IPS-NIHi7 (cell line): ENCODE measurements around the gene SPI1.
"Not testable (repeated sequence)": the region's sequence is repeated elsewhere in the genome, so short reads cannot be mapped to it uniquely, and the experiment has no call there.

ENCODE experiments used
- DNase-seq: peaks from one replicate; pipeline ENCODE4 v3.0.0; 2012; ENCODE audit warnings: mixed read lengths; ENCODE audit errors: extremely low spot score

The SPI1 gene

DNA sequence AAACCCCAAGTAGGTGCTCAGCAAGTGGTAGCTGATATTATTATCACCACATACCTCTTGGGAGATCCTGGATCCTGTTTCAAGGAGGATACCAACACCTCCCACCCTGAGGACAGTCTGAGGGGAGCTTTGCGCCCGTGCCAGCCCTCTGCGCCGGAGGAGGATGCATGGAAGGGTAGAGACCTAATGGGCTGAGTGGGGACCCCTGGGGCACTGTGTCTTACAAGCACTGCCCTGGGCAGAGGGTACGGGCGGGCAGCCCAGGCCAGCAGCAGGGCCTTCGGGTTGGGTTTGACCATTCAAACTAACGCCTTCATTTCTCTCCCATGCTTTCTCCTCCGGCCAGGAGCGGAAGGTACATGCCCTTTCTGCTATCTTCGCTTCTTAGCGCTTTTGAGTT is 52.1 kb downstream of the SPI1 start:
- DNase-seq: no peak

DNA sequence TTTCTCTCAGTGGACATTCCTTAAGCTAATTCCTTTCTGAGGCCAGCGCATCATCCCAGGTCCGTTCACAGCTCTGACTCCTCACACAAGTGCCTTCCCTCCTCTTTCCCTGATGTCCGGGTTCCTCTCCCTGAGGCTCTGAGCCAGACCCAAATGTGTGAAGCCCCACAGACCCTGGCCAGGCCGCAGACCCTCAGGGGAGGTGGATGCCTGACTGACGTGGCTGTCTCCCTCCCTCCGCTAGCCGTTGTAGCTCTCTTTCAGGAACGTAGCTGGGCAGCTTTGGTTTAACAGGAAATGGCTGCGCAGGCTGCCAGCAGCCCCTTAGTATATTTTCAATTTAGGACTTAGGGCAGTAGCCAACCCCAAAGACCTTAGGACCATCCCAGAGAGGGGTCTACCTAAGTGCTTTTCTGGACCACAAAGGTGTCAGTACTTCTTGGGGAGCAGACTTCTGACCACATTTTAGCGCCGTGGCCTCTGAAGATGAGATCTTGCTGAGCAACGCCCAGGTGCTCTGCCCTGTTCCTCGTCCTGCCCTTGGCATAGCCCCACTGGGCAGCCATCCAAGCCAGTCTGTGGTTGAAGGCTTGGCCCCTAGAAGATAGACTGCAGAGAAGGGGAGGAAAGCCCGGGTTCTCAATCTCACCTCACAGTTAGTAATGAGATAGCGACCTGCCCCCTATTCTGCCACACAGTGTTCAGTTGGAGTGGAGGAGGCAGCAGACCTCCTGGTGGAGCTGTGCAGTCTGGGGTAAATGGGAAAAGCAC is 52.9 kb downstream of the SPI1 start:
- no peak for DNase-seq

DNA sequence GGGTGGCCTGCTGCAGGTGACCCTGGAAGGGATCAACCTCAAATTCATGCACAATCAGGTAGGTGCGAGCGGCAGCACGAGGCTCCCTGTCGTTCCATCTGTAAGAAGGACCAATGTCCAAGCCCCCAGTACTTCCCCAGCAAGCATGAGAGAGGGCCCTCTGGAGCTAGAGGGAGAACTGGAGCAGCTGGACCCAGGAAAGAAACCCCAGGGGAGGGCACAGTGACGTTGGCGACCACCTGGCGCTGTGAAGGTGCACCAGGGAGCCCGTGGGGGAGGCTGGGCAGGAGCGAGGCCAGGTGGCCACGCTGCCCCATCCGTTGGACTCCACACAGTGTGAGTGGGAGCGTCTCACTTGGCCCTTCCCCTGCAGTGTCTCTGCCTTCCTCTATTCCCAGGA is 53.8 kb downstream of the SPI1 start:
- DNase-seq: no peak

DNA sequence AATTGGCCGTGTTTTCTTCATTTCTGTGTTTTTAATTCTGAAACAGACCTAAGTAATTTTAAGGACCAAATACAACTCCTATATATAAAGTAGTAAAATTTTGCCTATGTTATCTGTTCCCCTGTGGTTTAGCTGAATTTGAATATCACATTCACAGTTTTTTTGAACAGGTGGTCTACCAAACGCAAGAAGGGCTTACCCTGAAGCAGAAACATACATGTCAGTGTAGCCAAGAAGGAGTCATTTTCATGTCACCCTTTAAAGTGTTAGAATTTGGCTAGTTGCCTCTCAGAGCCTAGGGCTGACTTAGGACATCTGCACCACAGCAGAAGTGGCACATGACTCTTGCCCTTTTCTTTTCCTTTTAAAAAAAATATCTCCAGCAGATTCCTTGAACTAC is 60.2 kb downstream of the SPI1 start:
- no peak for DNase-seq

DNA sequence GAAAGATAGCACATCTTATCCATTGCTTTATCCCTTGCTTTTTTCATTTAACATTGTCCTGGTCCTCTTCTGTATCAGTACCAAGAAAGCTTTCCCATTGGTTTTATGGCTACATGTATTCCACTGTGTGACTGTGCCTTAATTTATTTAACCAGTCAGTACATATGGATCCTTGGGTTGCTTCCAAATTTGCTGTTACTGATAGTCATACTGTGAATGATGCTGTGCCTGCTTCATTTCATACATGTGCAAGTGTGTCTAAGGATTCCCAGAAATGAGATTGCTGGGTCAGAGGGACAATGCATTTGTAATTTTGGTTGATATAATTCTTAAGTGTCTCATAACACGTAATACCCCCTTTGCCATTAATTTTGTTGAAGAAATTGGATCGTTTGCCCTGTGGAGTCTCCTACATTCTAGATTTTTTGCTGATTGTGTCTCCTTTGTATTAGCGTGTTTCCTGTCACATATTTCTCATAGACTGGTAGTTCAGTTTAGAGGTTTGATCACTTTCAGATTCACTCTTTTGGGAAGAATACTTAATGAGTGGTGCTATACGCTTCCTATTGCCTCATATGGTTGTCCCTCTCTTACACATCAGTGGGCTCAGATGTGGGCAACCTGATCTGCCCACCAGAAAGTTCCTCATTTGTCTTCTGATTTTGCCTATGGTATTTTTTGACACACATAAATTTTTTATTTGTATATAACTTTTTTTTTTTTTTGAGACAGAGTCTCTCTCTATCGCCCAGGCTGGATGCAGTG is 61.1 kb downstream of the SPI1 start:
- DNase-seq: no peak

DNA sequence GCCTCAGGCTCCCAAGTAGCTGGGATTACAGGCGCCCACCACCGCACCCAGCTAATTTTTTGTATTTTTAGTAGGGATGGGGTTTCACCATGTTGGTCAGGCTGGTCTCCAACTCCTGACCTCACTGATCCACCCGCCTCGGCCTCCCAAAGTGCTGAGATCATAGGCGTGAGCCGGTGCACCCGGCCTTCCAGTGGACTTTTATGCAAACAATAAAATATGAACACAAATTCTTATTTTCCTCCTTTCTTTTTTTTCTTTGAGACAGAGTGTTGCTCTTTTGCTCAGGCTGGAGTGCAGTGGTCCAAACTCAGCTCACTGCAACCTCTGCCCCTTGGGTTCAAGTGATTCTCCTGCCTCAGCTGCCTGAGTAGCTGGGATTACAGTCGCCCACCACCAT is 61.8 kb downstream of the SPI1 start:
- not testable (repeated sequence) for DNase-seq

DNA sequence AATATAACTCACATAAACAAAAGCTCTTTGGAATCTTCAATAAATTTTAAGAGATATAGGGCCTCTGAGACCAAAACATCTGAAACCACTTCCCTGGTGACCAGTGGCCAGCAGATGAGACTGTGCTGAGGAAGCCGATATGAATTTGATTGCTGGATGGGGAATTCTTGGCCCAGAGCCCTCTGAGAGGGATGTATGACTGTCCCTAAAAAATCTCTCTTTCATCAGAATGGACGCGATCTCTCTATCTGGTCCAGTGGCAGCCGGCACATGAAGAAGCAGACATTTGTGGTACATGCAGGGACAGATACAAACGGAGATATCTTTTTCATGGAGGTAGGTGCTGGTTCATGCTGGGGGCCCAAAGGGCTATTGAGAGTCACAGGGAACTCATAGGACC is 63.4 kb downstream of the SPI1 start:
- no peak for DNase-seq

DNA sequence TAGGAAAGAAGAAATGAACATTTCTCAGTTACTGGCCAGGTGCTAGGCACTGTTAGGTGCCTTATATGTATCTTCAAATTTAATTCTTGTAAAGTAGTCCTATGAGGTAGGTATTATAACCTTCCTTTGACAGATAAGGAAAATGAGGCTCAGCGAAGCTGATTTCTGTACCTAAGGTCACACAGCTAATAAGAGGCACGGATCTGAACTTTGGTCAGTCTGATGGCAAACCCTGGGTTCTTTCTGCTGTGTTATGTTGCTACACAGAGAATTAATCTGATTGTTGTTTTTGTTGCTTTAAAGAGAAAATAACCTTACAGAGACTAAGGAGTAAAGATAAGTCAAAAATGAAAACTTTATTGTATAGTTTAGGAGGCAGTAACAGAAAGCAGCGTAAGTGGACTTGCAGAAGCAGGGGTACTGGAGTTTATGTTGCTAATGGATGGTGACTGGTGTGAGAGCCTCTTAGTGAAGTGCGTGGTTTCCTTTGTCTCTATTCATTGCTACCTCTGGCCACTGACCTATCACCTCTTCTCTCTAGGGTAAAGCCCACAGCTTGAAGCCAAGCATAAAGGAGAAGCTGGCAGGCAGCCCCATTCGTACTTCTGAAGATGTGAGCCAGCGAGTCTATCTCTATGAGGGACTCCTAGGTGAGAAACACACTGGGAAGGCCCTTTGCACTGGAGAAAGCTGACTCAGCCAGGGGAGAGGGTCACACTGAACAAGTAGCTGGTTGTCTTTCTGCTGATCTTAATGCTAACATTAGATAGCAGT is 70.1 kb downstream of the SPI1 start:
- no peak for DNase-seq

DNA sequence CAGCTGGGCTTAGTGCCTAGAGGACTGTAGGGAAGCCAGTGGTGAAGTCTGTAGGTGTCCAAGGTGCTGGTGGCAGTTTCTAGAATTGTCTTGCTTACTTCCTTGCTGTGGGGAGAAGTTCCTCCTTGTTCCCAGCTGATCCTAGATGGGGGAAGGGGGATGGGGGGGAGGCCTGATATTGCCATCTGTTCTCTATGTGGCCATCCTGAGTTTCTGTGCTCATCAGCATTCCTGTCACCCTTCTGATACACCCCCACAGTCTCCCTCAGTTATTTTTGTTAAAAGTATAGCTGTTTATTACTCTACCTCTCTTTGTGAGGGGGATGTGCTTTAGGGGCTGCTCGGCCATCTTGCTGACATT is 71.9 kb downstream of the SPI1 start:
- DNase-seq: no peak

DNA sequence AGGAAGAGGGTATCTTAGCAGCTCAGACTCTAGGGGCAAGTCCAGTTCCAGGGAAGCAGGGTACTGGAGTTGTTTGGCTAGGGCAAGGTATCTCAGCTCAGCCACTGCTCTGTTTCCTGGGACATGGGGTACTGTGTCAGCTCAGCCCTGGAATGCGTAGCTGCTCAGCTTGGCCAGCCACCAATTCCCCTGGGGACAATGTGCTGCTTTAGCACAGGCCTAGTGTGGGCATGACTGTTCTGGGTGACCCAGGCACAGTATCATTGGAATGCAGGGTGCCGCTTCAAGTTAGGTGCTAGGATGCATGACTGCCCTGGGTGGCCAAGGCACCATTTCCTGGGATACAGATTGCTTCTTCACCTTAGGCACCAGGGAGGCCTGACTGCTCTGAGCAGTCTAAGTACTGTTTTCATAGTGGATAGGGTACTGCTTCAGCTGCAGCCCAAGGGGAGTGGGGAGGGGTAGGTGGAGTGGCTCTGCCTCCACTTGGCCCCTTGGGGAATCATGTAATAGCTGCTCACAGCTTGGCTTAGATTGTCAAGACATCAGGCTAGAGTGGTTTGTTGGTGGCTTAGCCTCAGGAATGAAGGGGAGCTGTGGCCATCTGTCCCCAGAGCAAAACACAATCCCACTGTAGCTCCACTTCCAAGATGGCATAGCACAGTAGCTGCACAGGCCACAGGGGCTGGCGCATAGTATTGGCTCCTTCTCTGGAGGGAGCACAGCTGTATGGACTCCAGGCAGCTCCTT is 72.4 kb downstream of the SPI1 start:
- DNase-seq: no peak
